ENCODE results near the gene CCDC121. TPM values are rescaled to one million over a fixed set of nuclear protein-coding genes. Genes with fewer than 3 reads are reported as not detected.

CCDC121 gene
- polyA plus RNA-seq, 1 donor (not counting 4 experiments of a cell fraction or from before 2014, with no cell fraction given) = 1.1 TPM

DNA sequence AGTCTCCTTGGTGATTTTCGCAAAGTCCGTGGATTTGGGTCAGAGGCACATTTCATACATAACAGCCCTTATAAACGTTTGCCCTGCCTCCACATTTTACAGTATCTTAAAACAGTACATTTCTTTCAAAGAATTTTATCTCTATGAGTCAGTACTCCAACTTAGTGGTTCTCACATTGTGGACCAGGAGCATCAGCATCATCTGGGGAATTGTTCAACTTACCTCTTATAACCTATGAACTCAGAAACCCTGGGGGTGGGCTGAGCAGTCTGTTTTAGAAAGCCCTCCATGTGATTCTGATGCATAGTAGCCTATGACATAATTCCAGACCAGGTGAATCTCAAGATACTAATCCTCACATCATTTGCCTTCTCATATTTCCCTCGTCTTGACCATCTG, 22.2 kb upstream of the CCDC121 start:
- Histone ChIP-seq H4K20me1 (ENCODE audit: control insufficient read depth, extremely low read depth, insufficient read depth, low read length) (no peaks in the 10 kb centered on the region), H3K27ac (ENCODE audit: control insufficient read depth, insufficient read depth, low read length) (no peak overlapping the region), H3K36me3 (ENCODE audit: control insufficient read depth in 2 of 2, extremely low read depth in 1 of 2, insufficient read depth in 2 of 2, low read length in 2 of 2) (peaks cover 24 to 35% of the 10 kb centered on the region in 2 experiments), H3K9me1 (ENCODE audit: control insufficient read depth, extremely low read depth, insufficient read depth, low read length) (no peaks in the 10 kb centered on the region), H2AFZ (ENCODE audit: control insufficient read depth, low read length) (no peak overlapping the region), H3K9ac (ENCODE audit: control insufficient read depth, extremely low read depth, insufficient read depth, low read length) (no peak overlapping the region), H3K27me3 (ENCODE audit: control insufficient read depth, extremely low read depth, insufficient read depth, low read length) (no peaks in the 10 kb centered on the region), H3K4me1 (ENCODE audit: control insufficient read depth, extremely low read depth, insufficient read depth, low read length) (peaks cover 18% of the 10 kb centered on the region), H3K79me2 (ENCODE audit: control insufficient read depth, insufficient read depth, low read length) (no peaks in the 10 kb centered on the region), H3K4me2 (ENCODE audit: control insufficient read depth, extremely low read depth, insufficient read depth, low read depth, low read length) (no peak overlapping the region), H3K4me3 (ENCODE audit: control insufficient read depth in 2 of 3, extremely low read depth in 1 of 3, insufficient read depth in 2 of 3, low read depth in 1 of 3, low read length in 3 of 3) (no peak overlapping the region), H3K9me3 (ENCODE audit: control insufficient read depth, low read depth, low read length) (no peaks in the 10 kb centered on the region)
- dilution Hi-C loops (cut with MboI; ENCODE audit: extremely low pct_ligation_motif_present, low sequenced_read_pairs) = no loop called here
- FAIRE-seq = no peak
- DNase-seq (ENCODE audit: low read depth, low spot score) = no peak
- no peak for TF ChIP-seq EZH2 (IDR thresholded peaks at IDR 0.05; ENCODE audit: low read length)
- TF ChIP-seq, protein P1, sequence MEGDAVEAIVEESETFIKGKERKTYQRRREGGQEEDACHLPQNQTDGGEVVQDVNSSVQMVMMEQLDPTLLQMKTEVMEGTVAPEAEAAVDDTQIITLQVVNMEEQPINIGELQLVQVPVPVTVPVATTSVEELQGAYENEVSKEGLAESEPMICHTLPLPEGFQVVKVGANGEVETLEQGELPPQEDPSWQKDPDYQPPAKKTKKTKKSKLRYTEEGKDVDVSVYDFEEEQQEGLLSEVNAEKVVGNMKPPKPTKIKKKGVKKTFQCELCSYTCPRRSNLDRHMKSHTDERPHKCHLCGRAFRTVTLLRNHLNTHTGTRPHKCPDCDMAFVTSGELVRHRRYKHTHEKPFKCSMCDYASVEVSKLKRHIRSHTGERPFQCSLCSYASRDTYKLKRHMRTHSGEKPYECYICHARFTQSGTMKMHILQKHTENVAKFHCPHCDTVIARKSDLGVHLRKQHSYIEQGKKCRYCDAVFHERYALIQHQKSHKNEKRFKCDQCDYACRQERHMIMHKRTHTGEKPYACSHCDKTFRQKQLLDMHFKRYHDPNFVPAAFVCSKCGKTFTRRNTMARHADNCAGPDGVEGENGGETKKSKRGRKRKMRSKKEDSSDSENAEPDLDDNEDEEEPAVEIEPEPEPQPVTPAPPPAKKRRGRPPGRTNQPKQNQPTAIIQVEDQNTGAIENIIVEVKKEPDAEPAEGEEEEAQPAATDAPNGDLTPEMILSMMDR (optimal IDR thresholded peaks at IDR 0.05 in 1 of 3, IDR thresholded peaks at IDR 0.05 in 1 of 3, conservative IDR thresholded peaks at IDR 0.05 in 1 of 3; ENCODE audit: extremely low read depth in 1 of 3, insufficient read depth in 2 of 3, low read length in 3 of 3) = no peak

GRCh38 chr2:27647737-27648136, 18.9 kb upstream of the CCDC121 start:
- H3K4me2 ChIP-seq (ENCODE audit: control insufficient read depth, extremely low read depth, insufficient read depth, low read depth, low read length) = no peak overlapping the region
- H3K27me3 ChIP-seq (ENCODE audit: control insufficient read depth, extremely low read depth, insufficient read depth, low read length) = no peaks in the 10 kb centered on the region
- H3K4me1 ChIP-seq (ENCODE audit: control insufficient read depth, extremely low read depth, insufficient read depth, low read length) = peaks cover 7% of the 10 kb centered on the region
- no peak for FAIRE-seq
- H3K9ac ChIP-seq (ENCODE audit: control insufficient read depth, extremely low read depth, insufficient read depth, low read length) = no peak overlapping the region
- dilution Hi-C loops (cut with MboI; ENCODE audit: extremely low pct_ligation_motif_present, low sequenced_read_pairs) = no loop called here
- TF ChIP-seq, protein P1 (optimal IDR thresholded peaks at IDR 0.05 in 1 of 3, IDR thresholded peaks at IDR 0.05 in 1 of 3, conservative IDR thresholded peaks at IDR 0.05 in 1 of 3; ENCODE audit: extremely low read depth in 1 of 3, insufficient read depth in 2 of 3, low read length in 3 of 3) = no peak
- no peak for TF ChIP-seq EZH2 (IDR thresholded peaks at IDR 0.05; ENCODE audit: low read length)
- no peak overlapping the region for H2AFZ ChIP-seq (ENCODE audit: control insufficient read depth, low read length)
- DNase-seq (ENCODE audit: low read depth, low spot score) = no peak
- H3K9me1 ChIP-seq (ENCODE audit: control insufficient read depth, extremely low read depth, insufficient read depth, low read length) = no peaks in the 10 kb centered on the region
- H3K4me3 ChIP-seq (ENCODE audit: control insufficient read depth in 2 of 3, extremely low read depth in 1 of 3, insufficient read depth in 2 of 3, low read depth in 1 of 3, low read length in 3 of 3) = no peak overlapping the region
- H3K36me3 ChIP-seq (ENCODE audit: control insufficient read depth in 2 of 2, extremely low read depth in 1 of 2, insufficient read depth in 2 of 2, low read length in 2 of 2) = peaks cover 11 to 12% of the 10 kb centered on the region in 2 experiments
- H3K27ac ChIP-seq (ENCODE audit: control insufficient read depth, insufficient read depth, low read length) = no peak overlapping the region
- no peaks in the 10 kb centered on the region for H3K79me2 ChIP-seq (ENCODE audit: control insufficient read depth, insufficient read depth, low read length)
- no peaks in the 10 kb centered on the region for H4K20me1 ChIP-seq (ENCODE audit: control insufficient read depth, extremely low read depth, insufficient read depth, low read length)
- no peaks in the 10 kb centered on the region for H3K9me3 ChIP-seq (ENCODE audit: control insufficient read depth, low read depth, low read length)

Data from keratinocyte (primary cell).